ENCODE data around the gene PLAGL1. TPM values are rescaled to one million over a fixed set of nuclear protein-coding genes. Genes with fewer than 3 reads are reported as not detected.

Gene PLAGL1
- total RNA-seq, 1 donor from 2014 or later = 20.3 TPM

GRCh38 chr6:144036064-144036834 is 28.2 kb upstream of the PLAGL1 start:
- peaks cover 2% of the 10 kb centered on the region for H3K9me3 Mint-ChIP-seq (ENCODE audit: unreplicated experiment)

GRCh38 chr6:144035416-144035815 is 27.4 kb upstream of the PLAGL1 start:
- H3K36me3 Mint-ChIP-seq (ENCODE audit: low read depth, unreplicated experiment) = no peaks in the 10 kb centered on the region
- no peak overlapping the region for H3K4me2 ChIP-seq (ENCODE audit: low read length)
- H3K9ac ChIP-seq (ENCODE audit: low read length) = no peak overlapping the region
- H3K36me3 ChIP-seq (ENCODE audit: insufficient read depth, low read length) = no peaks in the 10 kb centered on the region
- no peaks in the 10 kb centered on the region for H3K9me3 ChIP-seq (ENCODE audit: insufficient read depth, low read depth, low read length)
- H3K4me3 Mint-ChIP-seq (ENCODE audit: unreplicated experiment) = no peak overlapping the region
- no peaks in the 10 kb centered on the region for H3K27me3 ChIP-seq (ENCODE audit: insufficient read depth, low read length)
- H3K4me1 ChIP-seq (ENCODE audit: insufficient read depth, low read length) = no peaks in the 10 kb centered on the region
- H3K27ac Mint-ChIP-seq (ENCODE audit: unreplicated experiment) = no peak overlapping the region
- no peak overlapping the region for H2AFZ ChIP-seq (ENCODE audit: low read depth, low read length)
- H3K4me3 ChIP-seq (ENCODE audit: insufficient read depth, low read depth, low read length) = no peak overlapping the region
- H3K27ac ChIP-seq (ENCODE audit: low read depth, low read length) = no peak overlapping the region
- peaks cover 2% of the 10 kb centered on the region for H3K9me3 Mint-ChIP-seq (ENCODE audit: unreplicated experiment)
- H3K79me2 ChIP-seq (ENCODE audit: insufficient read depth, low read length) = no peaks in the 10 kb centered on the region
- H4K20me1 ChIP-seq (ENCODE audit: insufficient read depth, low read length) = no peaks in the 10 kb centered on the region
- no peak for DNase-seq (ENCODE audit: low read depth)
- H3K4me1 Mint-ChIP-seq (ENCODE audit: low read depth, unreplicated experiment) = peaks cover 8% of the 10 kb centered on the region
- TF ChIP-seq CTCF (IDR thresholded peaks at IDR 0.05; ENCODE audit: insufficient read depth, low read depth, low read length) = no peak
- TF ChIP-seq EZH2 (IDR thresholded peaks at IDR 0.05; ENCODE audit: insufficient read depth, low read length) = no peak
- peaks cover 2% of the 10 kb centered on the region for H3K27me3 Mint-ChIP-seq (ENCODE audit: low read depth, unreplicated experiment)
- no peak for FAIRE-seq

More at GRCh38 chr6:144036064-144036834, 28.2 kb upstream of the PLAGL1 start:
- Mint-ChIP-seq H3K36me3 (ENCODE audit: low read depth, unreplicated experiment) (no peaks in the 10 kb centered on the region), H3K4me1 (ENCODE audit: low read depth, unreplicated experiment) (peaks cover 8% of the 10 kb centered on the region), H3K4me3 (ENCODE audit: unreplicated experiment) (no peak overlapping the region), H3K27me3 (ENCODE audit: low read depth, unreplicated experiment) (peaks cover 2% of the 10 kb centered on the region), H3K27ac (ENCODE audit: unreplicated experiment) (no peak overlapping the region)
- no peaks in the 10 kb centered on the region for H3K36me3 ChIP-seq (ENCODE audit: insufficient read depth, low read length)
- H3K9ac ChIP-seq (ENCODE audit: low read length) = peak overlapping the region; percentile 8
- H3K4me1 ChIP-seq (ENCODE audit: insufficient read depth, low read length) = no peaks in the 10 kb centered on the region
- peak overlapping the region; percentile 75 for H3K4me2 ChIP-seq (ENCODE audit: low read length)
- peak overlapping the region; percentile 80 for H2AFZ ChIP-seq (ENCODE audit: low read depth, low read length)
- TF ChIP-seq CTCF (IDR thresholded peaks at IDR 0.05; ENCODE audit: insufficient read depth, low read depth, low read length) (no peak), EZH2 (IDR thresholded peaks at IDR 0.05; ENCODE audit: insufficient read depth, low read length) (no peak)
- DNase-seq (ENCODE audit: low read depth) = no peak
- no peaks in the 10 kb centered on the region for H3K79me2 ChIP-seq (ENCODE audit: insufficient read depth, low read length)
- FAIRE-seq = no peak
- no peaks in the 10 kb centered on the region for H3K27me3 ChIP-seq (ENCODE audit: insufficient read depth, low read length)
- H4K20me1 ChIP-seq (ENCODE audit: insufficient read depth, low read length) = no peaks in the 10 kb centered on the region
- H3K27ac ChIP-seq (ENCODE audit: low read depth, low read length) = no peak overlapping the region
- H3K4me3 ChIP-seq (ENCODE audit: insufficient read depth, low read depth, low read length) = peak overlapping the region; percentile 32
- no peaks in the 10 kb centered on the region for H3K9me3 ChIP-seq (ENCODE audit: insufficient read depth, low read depth, low read length)

Data from astrocyte (in vitro differentiated cells and primary cell).